Mesenchymal stem cell (in vitro differentiated cells and primary cell): ENCODE measurements around the gene FBXL17.

ENCODE experiments used
- DNase-seq: peaks from one replicate; pipeline ENCODE4 v3.0.0-alpha.2; 2013
- H2AFZ ChIP-seq: one replicate; pipeline ENCODE4 v1.6.1; 2013; ENCODE audit warnings: low read depth, mild to moderate bottlenecking, control low read depth, inconsistent platforms, low read length, moderate library complexity
- H2AK5ac ChIP-seq: 2 replicates; pipeline ENCODE4 v1.6.1; 2013; ENCODE audit warnings: low read length, moderate library complexity, mild to moderate bottlenecking, inconsistent platforms; ENCODE audit not compliant: severe bottlenecking
- H2BK120ac ChIP-seq: one replicate; pipeline ENCODE4 v1.6.1; 2013; ENCODE audit warnings: low read depth, mild to moderate bottlenecking, inconsistent platforms, low read length, moderate library complexity
- H2BK12ac ChIP-seq, 2 experiments: one replicate each; pipeline ENCODE4 v1.6.1; 2013; ENCODE audit warnings: inconsistent platforms in 2 of 2, low read length in 2 of 2, mild to moderate bottlenecking in 2 of 2, moderate library complexity in 2 of 2, control low read depth in 1 of 2
- H2BK15ac ChIP-seq: one replicate; pipeline ENCODE4 v1.6.1; 2013; ENCODE audit warnings: mild to moderate bottlenecking, low read depth, inconsistent platforms; ENCODE audit not compliant: poor library complexity, severe bottlenecking
- H2BK5ac ChIP-seq: 2 replicates; pipeline ENCODE4 v1.6.1; 2013; ENCODE audit warnings: low read depth, mild to moderate bottlenecking, low read length, control low read depth, inconsistent platforms; ENCODE audit not compliant: poor library complexity, severe bottlenecking
- H3K14ac ChIP-seq, 2 experiments: one replicate each; pipeline ENCODE4 v1.6.1; 2013; ENCODE audit warnings: inconsistent platforms in 2 of 2, low read length in 2 of 2, control low read depth in 1 of 2, mild to moderate bottlenecking in 1 of 2, moderate library complexity in 1 of 2
- H3K18ac ChIP-seq, 2 experiments: one replicate each; pipeline ENCODE4 v1.6.1; 2013; ENCODE audit warnings: inconsistent platforms in 2 of 2, low read length in 2 of 2, control low read depth in 1 of 2, low read depth in 1 of 2, mild to moderate bottlenecking in 1 of 2
- H3K23ac ChIP-seq, 2 experiments: one replicate each; pipeline ENCODE4 v1.6.1; 2013; ENCODE audit warnings: inconsistent platforms in 2 of 2, low read length in 2 of 2, mild to moderate bottlenecking in 2 of 2, moderate library complexity in 2 of 2, control low read depth in 1 of 2
- H3K27ac ChIP-seq: 2 replicates; pipeline ENCODE4 v1.5.1; 2013; ENCODE audit warnings: mild to moderate bottlenecking, moderate library complexity, low read length, control low read depth, inconsistent platforms; ENCODE audit not compliant: poor library complexity, severe bottlenecking
- H3K27me3 ChIP-seq, 2 experiments: 2 replicates each; pipeline versions ENCODE4 v1.6.1 to v1.7.0; 2013; ENCODE audit warnings: low read length in 2 of 2, mild to moderate bottlenecking in 2 of 2, moderate library complexity in 2 of 2, control low read depth in 1 of 2, inconsistent platforms in 1 of 2; ENCODE audit not compliant: control insufficient read depth in 1 of 2, insufficient read depth in 1 of 2
- H3K36me3 ChIP-seq, 2 experiments: 2 replicates each; pipeline versions ENCODE4 v1.6.1 to v1.7.0; 2013; ENCODE audit warnings: low read length in 2 of 2, control low read depth in 1 of 2, inconsistent platforms in 1 of 2, low read depth in 1 of 2, mild to moderate bottlenecking in 1 of 2; ENCODE audit not compliant: insufficient read depth in 2 of 2, control insufficient read depth in 1 of 2
- H3K4ac ChIP-seq, 2 experiments: one replicate each; pipeline ENCODE4 v1.6.1; 2013; ENCODE audit warnings: inconsistent platforms in 2 of 2, low read length in 2 of 2, mild to moderate bottlenecking in 2 of 2, moderate library complexity in 2 of 2, control low read depth in 1 of 2, low read depth in 1 of 2
- H3K4me1 ChIP-seq: 2 replicates; pipeline ENCODE4 v1.6.1; 2013; ENCODE audit warnings: low read depth, low read length, control low read depth; ENCODE audit not compliant: control insufficient read depth, insufficient read depth
- H3K4me2 ChIP-seq: 2 replicates; pipeline ENCODE4 v1.6.1; 2013; ENCODE audit warnings: low read length, mild to moderate bottlenecking, inconsistent platforms; ENCODE audit not compliant: poor library complexity, severe bottlenecking
- H3K4me3 ChIP-seq, 2 experiments: 2 replicates each; pipeline versions ENCODE4 v1.5.1 to v1.7.0; 2013; ENCODE audit warnings: low read length in 2 of 2, mild to moderate bottlenecking in 2 of 2, control low read depth in 1 of 2, low read depth in 1 of 2; ENCODE audit not compliant: insufficient read depth in 1 of 2
- H3K79me1 ChIP-seq: replicated peaks from 2 replicates; pipeline ENCODE4 v1.6.1; 2013; ENCODE audit warnings: mild to moderate bottlenecking, control low read depth, low read length, inconsistent platforms; ENCODE audit not compliant: poor library complexity, severe bottlenecking
- H3K9ac ChIP-seq: 2 replicates; pipeline ENCODE4 v1.7.0; 2013; ENCODE audit warnings: mild to moderate bottlenecking, low read length, moderate library complexity
- H3K9me3 ChIP-seq: 2 replicates; pipeline ENCODE4 v1.7.0; 2013; ENCODE audit warnings: mild to moderate bottlenecking, low read length; ENCODE audit not compliant: control insufficient read depth
- H4K8ac ChIP-seq: one replicate; pipeline ENCODE4 v1.6.1; 2013; ENCODE audit warnings: inconsistent platforms, mild to moderate bottlenecking, low read length, moderate library complexity
- H4K91ac ChIP-seq: one replicate; pipeline ENCODE4 v1.6.1; 2013; ENCODE audit warnings: mild to moderate bottlenecking, low read length, inconsistent platforms
- WGBS: methylation state at CpG from one replicate; pipeline ENCODE4 v1.1.7; 2013; ENCODE audit warnings: mixed read lengths; 5-methylcytosine and 5-hydroxymethylcytosine counted together

The FBXL17 gene

GRCh38 chr5:108148715-108149139 lies 233.2 kb downstream of the FBXL17 start:
- Histone ChIP-seq H3K9me3 (no peaks in the 10 kb centered on the region), H2BK5ac (no peak overlapping the region), H3K4me3 (no peak overlapping the region), H3K18ac (no peak overlapping the region), H4K8ac (no peak overlapping the region), H3K79me1 (no peaks in the 10 kb centered on the region), H3K4me1 (no peaks in the 10 kb centered on the region), H2AFZ (no peak overlapping the region), H3K4me2 (no peak overlapping the region), H2BK15ac (no peak overlapping the region), H3K27me3 (no peaks in the 10 kb centered on the region), H3K4ac (no peak overlapping the region), H3K9ac (no peak overlapping the region), H3K36me3 (no peaks in the 10 kb centered on the region), H3K14ac (no peak overlapping the region), H3K23ac (no peak overlapping the region), H2BK120ac (no peak overlapping the region), H4K91ac (no peak overlapping the region), H3K27ac (no peak overlapping the region), H2BK12ac (no peak overlapping the region), H2AK5ac (no peak overlapping the region)
- peak; percentile 44 for DNase-seq

GRCh38 chr5:108146222-108146621 lies 235.7 kb downstream of the FBXL17 start:
- H3K4ac ChIP-seq: no peak overlapping the region
- no peak overlapping the region for H2BK5ac ChIP-seq
- H2BK120ac ChIP-seq: no peak overlapping the region
- no peak overlapping the region for H3K18ac ChIP-seq
- H3K27ac ChIP-seq: no peak overlapping the region
- no peaks in the 10 kb centered on the region for H3K79me1 ChIP-seq
- H4K8ac ChIP-seq: no peak overlapping the region
- H3K9ac ChIP-seq: no peak overlapping the region
- H2BK12ac ChIP-seq: no peak overlapping the region
- no peaks in the 10 kb centered on the region for H3K4me1 ChIP-seq
- no peak overlapping the region for H3K4me3 ChIP-seq
- no peak overlapping the region for H2AFZ ChIP-seq
- H2AK5ac ChIP-seq: no peak overlapping the region
- H3K23ac ChIP-seq: no peak overlapping the region
- no peak for DNase-seq
- H3K27me3 ChIP-seq: no peaks in the 10 kb centered on the region
- H3K4me2 ChIP-seq: no peak overlapping the region
- H3K14ac ChIP-seq: no peak overlapping the region
- no peaks in the 10 kb centered on the region for H3K9me3 ChIP-seq
- no peak overlapping the region for H2BK15ac ChIP-seq
- H4K91ac ChIP-seq: no peak overlapping the region
- H3K36me3 ChIP-seq: no peaks in the 10 kb centered on the region
- 100% methylated on average over 3 of the region's 4 CpGs for WGBS

DNA sequence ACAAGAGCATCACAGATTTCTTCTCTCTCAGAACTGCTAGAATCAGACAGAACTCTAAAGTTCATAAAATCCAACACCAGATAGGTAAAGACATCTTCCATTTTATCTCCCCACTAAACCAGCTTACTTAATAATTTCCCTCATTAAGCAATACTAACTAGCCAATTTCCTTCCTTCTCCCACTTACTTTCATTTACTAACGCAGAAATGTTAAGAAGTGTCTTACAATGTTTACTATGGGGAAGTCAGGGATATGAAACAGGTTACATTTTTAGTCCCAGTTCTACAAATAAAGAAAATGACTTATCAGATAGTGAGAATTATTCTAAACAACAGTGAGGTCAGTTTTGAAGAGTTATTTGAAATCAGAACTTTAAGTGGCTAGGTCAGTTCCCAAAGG lies 236.5 kb downstream of the FBXL17 start:
- Histone ChIP-seq H3K4me3 (no peak overlapping the region), H3K4ac (no peak overlapping the region), H2BK12ac (no peak overlapping the region), H3K9ac (no peak overlapping the region), H2AK5ac (no peak overlapping the region), H3K27me3 (no peaks in the 10 kb centered on the region), H2AFZ (no peak overlapping the region), H4K8ac (no peak overlapping the region), H3K14ac (no peak overlapping the region), H3K27ac (no peak overlapping the region), H3K4me1 (no peaks in the 10 kb centered on the region), H4K91ac (no peak overlapping the region), H3K18ac (no peak overlapping the region), H3K23ac (no peak overlapping the region), H2BK5ac (no peak overlapping the region), H3K4me2 (no peak overlapping the region), H2BK120ac (no peak overlapping the region), H3K9me3 (no peaks in the 10 kb centered on the region), H3K36me3 (no peaks in the 10 kb centered on the region), H3K79me1 (no peaks in the 10 kb centered on the region), H2BK15ac (no peak overlapping the region)
- no CpG with 5 or more reads among the region's 1 CpG for WGBS
- DNase-seq: peak; percentile 22

DNA sequence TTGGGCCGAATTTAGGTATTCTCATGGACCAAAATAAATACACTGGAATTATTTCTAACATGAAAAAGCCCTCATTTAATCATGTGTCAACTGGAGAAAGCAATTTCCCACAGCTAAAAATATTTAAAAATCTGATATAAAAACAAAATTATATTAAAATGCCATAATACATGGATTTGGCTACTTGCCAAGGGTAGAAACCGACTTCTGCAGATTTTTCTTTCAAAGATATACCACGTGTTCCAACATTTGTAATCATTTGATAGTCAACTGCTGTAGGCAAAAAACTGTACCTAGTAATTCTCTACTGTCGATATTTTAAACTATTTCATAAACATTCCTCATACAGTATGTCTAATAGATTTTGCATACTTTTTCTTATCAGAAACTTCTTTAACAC lies 237.6 kb downstream of the FBXL17 start:
- H3K9me3 ChIP-seq: no peaks in the 10 kb centered on the region
- H2BK5ac ChIP-seq: no peak overlapping the region
- no peaks in the 10 kb centered on the region for H3K79me1 ChIP-seq
- no peak overlapping the region for H3K4me3 ChIP-seq
- H3K27me3 ChIP-seq: no peaks in the 10 kb centered on the region
- no peak for DNase-seq
- no peak overlapping the region for H2AFZ ChIP-seq
- H3K4me2 ChIP-seq: no peak overlapping the region
- no peak overlapping the region for H3K14ac ChIP-seq
- no peak overlapping the region for H4K91ac ChIP-seq
- no peak overlapping the region for H2AK5ac ChIP-seq
- no peak overlapping the region for H2BK12ac ChIP-seq
- no peak overlapping the region for H2BK120ac ChIP-seq
- H2BK15ac ChIP-seq: no peak overlapping the region
- no peak overlapping the region for H3K18ac ChIP-seq
- no peaks in the 10 kb centered on the region for H3K4me1 ChIP-seq
- H3K27ac ChIP-seq: no peak overlapping the region
- H3K9ac ChIP-seq: no peak overlapping the region
- H4K8ac ChIP-seq: no peak overlapping the region
- no peak overlapping the region for H3K23ac ChIP-seq
- H3K4ac ChIP-seq: no peak overlapping the region
- WGBS: 95% methylated on average over 2 of the region's 4 CpGs
- H3K36me3 ChIP-seq: no peaks in the 10 kb centered on the region
